DOHH2 (cell line): ENCODE data around the gene ZSCAN10.

Experiments
- H3F3A ChIP-seq: fragments of 200-600 bp; sonication (generic), shearing (Covaris generic); 2 replicates; pipeline ENCODE4 v1.6.0; 2016; ENCODE audit warnings: antibody characterized with exemption, mild to moderate bottlenecking; ENCODE audit not compliant: control insufficient read depth, insufficient read depth
- H3K27ac ChIP-seq: fragments of 200-600 bp; sonication (generic); 2 replicates; pipeline ENCODE4 v1.5.1; 2014; ENCODE audit warnings: low read depth, mild to moderate bottlenecking, low read length, moderate library complexity
- H3K27me3 ChIP-seq: fragments of 200-600 bp; sonication (generic); 2 replicates; pipeline ENCODE4 v1.6.1; 2014; ENCODE audit warnings: mild to moderate bottlenecking, low read length, mixed read lengths; ENCODE audit not compliant: control insufficient read depth
- H3K36me3 ChIP-seq: fragments of 200-600 bp; sonication (generic); 2 replicates; pipeline ENCODE4 v1.6.1; 2014; ENCODE audit warnings: mild to moderate bottlenecking, low read length, moderate library complexity, mixed read lengths; ENCODE audit not compliant: control insufficient read depth
- H3K4me1 ChIP-seq: fragments of 200-600 bp; sonication (generic); 2 replicates; pipeline ENCODE4 v1.6.1; 2014; ENCODE audit warnings: mild to moderate bottlenecking, low read length, mixed read lengths; ENCODE audit not compliant: control insufficient read depth
- H3K4me2 ChIP-seq: fragments of 200-600 bp; sonication (generic); 2 replicates; pipeline ENCODE4 v1.6.0; 2014; ENCODE audit warnings: mild to moderate bottlenecking, low read length, moderate library complexity
- H3K4me3 ChIP-seq: fragments of 200-600 bp; sonication (generic); 2 replicates; pipeline ENCODE4 v1.5.1; 2014; ENCODE audit warnings: mild to moderate bottlenecking, low read length, mixed read lengths
- H3K79me2 ChIP-seq: fragments of 200-600 bp; sonication (generic); 2 replicates; pipeline ENCODE4 v1.6.1; 2014; ENCODE audit warnings: mild to moderate bottlenecking, low read length, mixed read lengths; ENCODE audit not compliant: control insufficient read depth
- H3K9me2 ChIP-seq: fragments of 200-600 bp; sonication (generic); replicated peaks from 2 replicates; pipeline ENCODE4 v1.6.1; 2014; ENCODE audit warnings: mild to moderate bottlenecking, low read length, mixed read lengths; ENCODE audit not compliant: control insufficient read depth
- H3K9me3 ChIP-seq: fragments of 200-600 bp; sonication (generic); 2 replicates; pipeline ENCODE4 v1.6.1; 2014; ENCODE audit warnings: antibody characterized with exemption, low read length, mixed read lengths; ENCODE audit not compliant: control insufficient read depth, insufficient read depth
- H4K20me1 ChIP-seq: fragments of 200-600 bp; sonication (generic); 2 replicates; pipeline ENCODE4 v1.6.0; 2014; ENCODE audit warnings: low read depth, mild to moderate bottlenecking, antibody characterized with exemption, low read length, moderate library complexity; ENCODE audit not compliant: control insufficient read depth, insufficient read depth
- CTCF ChIP-seq: fragments of 200-600 bp; sonication (generic); IDR thresholded peaks from one replicate; pipeline ENCODE4 v1.5.1; 2014; ENCODE audit warnings: antibody characterized with exemption, mild to moderate bottlenecking, low read depth, low read length; ENCODE audit not compliant: poor library complexity, severe bottlenecking
- EZH2phosphoT487 ChIP-seq: fragments of 200-600 bp; sonication (generic); IDR thresholded peaks from 2 replicates; pipeline ENCODE4 v1.6.1; 2017; ENCODE audit warnings: borderline replicate concordance, mild to moderate bottlenecking, antibody characterized with exemption, low read length, moderate library complexity, mixed read lengths

The ZSCAN10 gene

DNA sequence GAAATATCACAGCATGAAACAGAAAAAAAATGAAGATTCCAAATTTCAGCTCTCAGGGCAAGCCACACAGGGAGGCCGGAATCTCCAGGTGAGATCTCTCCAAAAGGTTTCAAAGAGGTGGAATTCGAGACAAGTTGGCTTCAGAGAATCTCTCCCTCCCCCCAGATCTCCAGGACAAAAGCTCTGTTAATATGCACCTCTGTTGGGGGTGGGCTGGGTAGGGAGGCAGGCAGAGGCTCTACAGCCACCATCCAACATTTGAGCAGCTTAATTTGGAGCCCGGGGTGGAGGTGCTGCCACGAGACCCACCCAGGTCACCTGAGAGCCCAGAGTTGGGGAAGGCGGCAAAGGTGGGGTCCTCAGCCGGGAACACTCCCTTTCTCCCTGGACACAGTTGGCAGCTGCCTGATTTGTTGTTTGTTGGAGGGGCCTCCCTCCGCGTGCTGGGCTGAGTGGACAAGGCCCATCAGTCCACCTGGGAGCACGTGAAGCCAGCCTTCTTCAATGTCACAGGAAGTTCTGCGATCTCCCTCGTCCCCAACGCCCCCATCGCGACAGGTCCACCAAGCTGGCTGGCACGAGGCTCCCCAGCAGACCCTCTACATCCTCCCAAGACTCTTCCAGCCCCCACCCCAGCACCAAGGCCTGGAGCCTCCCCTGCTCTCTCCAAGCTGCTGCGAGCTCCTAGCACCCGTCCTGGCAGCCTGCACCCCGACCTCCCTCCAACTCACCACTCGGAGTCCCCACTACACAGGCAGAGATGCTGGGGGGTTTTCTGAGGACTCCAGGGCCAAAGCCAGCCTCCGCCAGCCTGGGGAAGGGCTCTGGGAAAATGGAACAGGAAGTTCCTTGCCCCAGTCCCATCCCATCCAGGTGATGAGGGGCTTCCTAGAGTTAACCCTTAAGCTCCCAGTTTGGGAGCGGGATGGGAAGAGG lies at the start of gene ZSCAN10:
ZSCAN10 (minus strand) TSS at position 836 of the 936 bp plus-strand sequence. CDS start 6,357 bp downstream, outside the sequence.
- peaks cover 3% of the 10 kb centered on the region; the same call in 1 of the 2 replicates for H3K27me3 ChIP-seq
- H3K9me3 ChIP-seq: no peaks in the 10 kb centered on the region
- no peak for TF ChIP-seq CTCF
- no peak for TF ChIP-seq EZH2phosphoT487
- peak within 1 kb of the TSS; percentile 84 for H3K4me2 ChIP-seq
- no peak within 1 kb of the TSS for H3K27ac ChIP-seq
- H3K4me3 ChIP-seq: peak within 1 kb of the TSS; percentile 64
- H3K79me2 ChIP-seq: no peaks in the 10 kb centered on the region
- H3K4me1 ChIP-seq: peaks cover 34% of the 10 kb centered on the region
- no peaks in the 10 kb centered on the region for H3K36me3 ChIP-seq
- peaks cover 5% of the 10 kb centered on the region; the same call in 1 of the 2 replicates for H3F3A ChIP-seq
- no peaks in the 10 kb centered on the region for H4K20me1 ChIP-seq
- H3K9me2 ChIP-seq: no peaks in the 10 kb centered on the region

GRCh38 chr16:3148256-3149192 lies 49.4 kb upstream of the ZSCAN10 start:
- peak overlapping the region; percentile 97; the same call in 1 of the 2 replicates for H3K4me3 ChIP-seq
- no peaks in the 10 kb centered on the region for H3K36me3 ChIP-seq
- peaks cover 15% of the 10 kb centered on the region for H3K27me3 ChIP-seq
- H3K4me1 ChIP-seq: peaks cover 31% of the 10 kb centered on the region
- no peaks in the 10 kb centered on the region for H3K9me2 ChIP-seq
- no peak overlapping the region for H3K4me2 ChIP-seq
- no peaks in the 10 kb centered on the region for H4K20me1 ChIP-seq
- H3F3A ChIP-seq: peaks cover 20% of the 10 kb centered on the region
- H3K9me3 ChIP-seq: no peaks in the 10 kb centered on the region
- H3K79me2 ChIP-seq: no peaks in the 10 kb centered on the region
- TF ChIP-seq CTCF (no peak), EZH2phosphoT487 (no peak)
- H3K27ac ChIP-seq: no peak overlapping the region

DNA sequence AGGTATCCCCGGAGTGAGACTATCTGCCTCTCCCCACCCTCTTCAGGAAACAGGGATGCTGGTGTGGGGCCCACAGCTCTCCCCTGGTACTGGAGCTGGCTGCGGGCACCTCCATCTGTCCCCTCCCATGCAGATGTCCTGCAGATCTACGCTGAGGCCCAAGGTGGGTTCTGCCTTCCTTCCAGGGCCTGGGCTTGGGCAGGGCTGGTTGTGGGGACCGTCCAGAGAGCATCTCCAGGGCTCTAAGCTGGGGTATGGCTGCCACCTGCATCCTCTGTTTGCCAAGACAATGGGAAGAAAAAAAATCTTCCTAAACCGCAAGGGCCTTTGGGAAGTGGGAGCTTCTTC lies 48.6 kb upstream of the ZSCAN10 start:
- no peaks in the 10 kb centered on the region for H3K36me3 ChIP-seq
- TF ChIP-seq CTCF (no peak), EZH2phosphoT487 (no peak)
- no peak overlapping the region for H3K27ac ChIP-seq
- H3K27me3 ChIP-seq: peaks cover 15% of the 10 kb centered on the region
- H4K20me1 ChIP-seq: no peaks in the 10 kb centered on the region
- no peaks in the 10 kb centered on the region for H3K79me2 ChIP-seq
- peaks cover 14% of the 10 kb centered on the region for H3F3A ChIP-seq
- peaks cover 31% of the 10 kb centered on the region for H3K4me1 ChIP-seq
- H3K9me3 ChIP-seq: no peaks in the 10 kb centered on the region
- H3K9me2 ChIP-seq: no peaks in the 10 kb centered on the region
- H3K4me2 ChIP-seq: no peak overlapping the region
- no peak overlapping the region for H3K4me3 ChIP-seq
